GM12878 (cell line): ENCODE results near the gene MASP1. TPM values are rescaled to one million over a fixed set of nuclear protein-coding genes. Genes with fewer than 3 reads are reported as not detected.

Source experiments
- ATAC-seq: fragments of 200-7000 bp; cut with Tn5 transposase; 3 replicates; pipeline ENCODE4 v1.9.1; 2020; ENCODE audit warnings: mild to moderate bottlenecking, moderate library complexity
- BruUV-seq: library from RNA; stranded (reverse); fragments of 400-500 nt; replicated peaks from 2 replicates; lab custom pipeline; 2021; lab: Mats Ljungman, UMichigan
- CTCF ChIA-PET: fragments of 300-600 bp; sonication (Branson Sonifier 250); formaldehyde crosslinking; extraction: SDS; loops from one replicate; lab custom pipeline; 2021; ENCODE audit warnings: inconsistent platforms; lab: Yijun Ruan, JAX
- POLR2A ChIA-PET: fragments of 350-600 bp; formaldehyde crosslinking; extraction: SDS; loops from one replicate; lab custom pipeline; 2021; ENCODE audit warnings: inconsistent platforms; lab: Charles Lee
- RAD21 ChIA-PET: fragments of 300-600 bp; sonication (Branson Sonifier 250); formaldehyde crosslinking; loops from one replicate; lab custom pipeline; 2023; ENCODE audit warnings: antibody characterized with exemption; ENCODE audit not compliant: unreplicated experiment; lab: Charles Lee
- SMC1A ChIA-PET: fragments of 300-600 bp; sonication (Branson Sonifier 250); formaldehyde crosslinking; loops from one replicate; lab custom pipeline; 2023; ENCODE audit not compliant: unreplicated experiment, uncharacterized antibody; lab: Charles Lee
- DNase-seq: peaks from one replicate; pipeline ENCODE4 v3.0.0-alpha.2; 2011; ENCODE audit warnings: low read depth, low spot score
- FAIRE-seq: peaks from 3 replicates; lab custom pipeline; 2011; peaks lifted over from hg19 to GRCh38; lab: Jason Lieb, UNC
- H2AFZ ChIP-seq: 2 replicates; pipeline ENCODE4 v1.6.0; 2011; ENCODE audit warnings: low read depth, low read length, control low read depth; ENCODE audit not compliant: control insufficient read depth
- H3K27ac ChIP-seq: 2 replicates; pipeline ENCODE4 v1.5.1; 2011; ENCODE audit warnings: control low read depth; ENCODE audit not compliant: control insufficient read depth, insufficient read depth
- H3K27me3 ChIP-seq, 2 experiments: replicated peaks in 1 of 2; 2 replicates each; pipeline versions ENCODE4 v1.6.0 to v1.6.1; 2011; ENCODE audit warnings: low read length in 1 of 2; ENCODE audit not compliant: control insufficient read depth in 2 of 2, insufficient read depth in 2 of 2
- H3K36me3 ChIP-seq, 2 experiments: 2 replicates each; pipeline ENCODE4 v1.5.1; 2011; ENCODE audit warnings: low read length in 1 of 2; ENCODE audit not compliant: control insufficient read depth in 2 of 2, insufficient read depth in 2 of 2
- H3K4me1 ChIP-seq: 2 replicates; pipeline ENCODE4 v1.6.1; 2011; ENCODE audit warnings: mild to moderate bottlenecking, low read length, moderate library complexity, mixed read lengths; ENCODE audit not compliant: control insufficient read depth, insufficient read depth
- H3K4me2 ChIP-seq: 2 replicates; pipeline ENCODE4 v1.6.0; 2011; ENCODE audit warnings: control low read depth; ENCODE audit not compliant: control insufficient read depth, insufficient read depth
- H3K4me3 ChIP-seq: fragments of 200-600 bp; sonication (generic); 2 replicates; pipeline ENCODE4 v1.5.1; 2016
- H3K79me2 ChIP-seq: 2 replicates; pipeline ENCODE4 v1.6.0; 2011; ENCODE audit warnings: low read length; ENCODE audit not compliant: control insufficient read depth, insufficient read depth
- H3K9ac ChIP-seq: 2 replicates; pipeline ENCODE4 v1.8.0; 2011; ENCODE audit warnings: low read length, control low read depth, mixed read lengths; ENCODE audit not compliant: control insufficient read depth, insufficient read depth
- H3K9me3 ChIP-seq: replicated peaks from 3 replicates; pipeline ENCODE4 v1.5.1; 2011; ENCODE audit warnings: mild to moderate bottlenecking, low read length; ENCODE audit not compliant: control insufficient read depth, insufficient read depth
- H4K20me1 ChIP-seq: 2 replicates; pipeline ENCODE4 v1.6.0; 2011; ENCODE audit not compliant: control insufficient read depth, insufficient read depth
- ATF3 ChIP-seq: IDR thresholded peaks from 2 replicates; pipeline ENCODE4 v1.6.1; 2011; ENCODE audit warnings: low read depth, mild to moderate bottlenecking, low read length, moderate library complexity, borderline replicate concordance; ENCODE audit errors: extremely low read depth
- ATF7 ChIP-seq: fragments of 450-650 bp; IDR thresholded peaks from 2 replicates; pipeline ENCODE4 v1.6.1; 2016; ENCODE audit warnings: low read depth, mild to moderate bottlenecking
- FOS ChIP-seq: IDR thresholded peaks from 3 replicates; pipeline ENCODE4 v1.6.1; 2011; ENCODE audit warnings: borderline replicate concordance; ENCODE audit not compliant: insufficient read length; ENCODE audit errors: extremely low read depth
- NBN ChIP-seq: fragments of 450-650 bp; IDR thresholded peaks from 2 replicates; pipeline ENCODE4 v1.6.1; 2016
- PML ChIP-seq: IDR thresholded peaks from 2 replicates; pipeline ENCODE4 v1.6.1; 2012; ENCODE audit warnings: low read length, inconsistent platforms
- RUNX3 ChIP-seq: IDR thresholded peaks from 2 replicates; pipeline ENCODE4 v1.6.1; 2012; ENCODE audit warnings: low read length, inconsistent platforms
- SRF ChIP-seq, 2 experiments: IDR thresholded peaks; 2 replicates each; pipeline ENCODE4 v1.6.1; 2011; ENCODE audit warnings: low read depth in 2 of 2, low read length in 2 of 2, mild to moderate bottlenecking in 1 of 2, moderate library complexity in 1 of 2
- STAT1 ChIP-seq: fragments of 450-650 bp; conservative IDR thresholded peaks from 2 replicates; pipeline ENCODE4 v1.6.1; 2014; ENCODE audit warnings: antibody characterized with exemption, mild to moderate bottlenecking
- STAT3 ChIP-seq: IDR thresholded peaks from 2 replicates; pipeline ENCODE4 v1.6.1; 2011; ENCODE audit warnings: low read depth, low read length, improper control_type of control experiment
- SUZ12 ChIP-seq: fragments of 200-600 bp; sonication (generic); IDR thresholded peaks from one replicate; pipeline ENCODE4 v1.6.1; 2018; ENCODE audit warnings: antibody characterized with exemption, mild to moderate bottlenecking; ENCODE audit not compliant: unreplicated experiment
- TARDBP ChIP-seq: IDR thresholded peaks from 2 replicates; pipeline ENCODE4 v1.6.1; 2016; ENCODE audit warnings: borderline replicate concordance
- ZNF687 ChIP-seq: fragments of 450-650 bp; IDR thresholded peaks from 2 replicates; pipeline ENCODE4 v1.6.1; 2017; ENCODE audit warnings: mild to moderate bottlenecking, moderate library complexity
- WGBS: methylation state at CpG from one replicate; pipeline ENCODE4 v1.1.6; 2016; ENCODE audit warnings: low lambda C conversion rate; ENCODE audit not compliant: insufficient replicate concordance, insufficient coverage; ENCODE audit errors: missing lambda C conversion rate; 5-methylcytosine and 5-hydroxymethylcytosine counted together
- in situ Hi-C: fragments of 300-500 bp; cut with MboI; formaldehyde crosslinking; loops from 9 replicates; pipeline ENCODE4 v1.14.3; 2018; ENCODE audit warnings: mixed read lengths
- intact Hi-C: fragments of 100-400 bp; cut with micrococcal nuclease; formaldehyde crosslinking; loops from one replicate; pipeline ENCODE4 v1.14.2; 2022; ENCODE audit not compliant: unreplicated experiment
- polyA plus RNA-seq, 11 experiments: library from polyadenylated mRNA; depleted of rRNA in 4 of 11; unstranded in 6 of 11; stranded (reverse) in 5 of 11; fragments of >200 nt; fragmentation: Nextera tagmentation in 4 of 11; fragmentation: Illumina TruSeq in 1 of 11; extraction: Ambion mirVana in 4 of 11; extraction: Trizol in 1 of 11; gene quantifications; 1 replicate in 1 of 11; 2 replicates in 10 of 11; pipeline versions ENCODE4 v1.2.1 to v1.2.3, GENCODE V29; 2011 to 2016; ENCODE audit warnings: inconsistent platforms in 2 of 11, missing spikeins in 2 of 11, low read depth in 1 of 11
- total RNA-seq, 4 experiments: library from RNA; depleted of rRNA in 3 of 4; stranded (reverse); fragments of >200 nt in 3 of 4; fragmentation: Illumina TruSeq in 1 of 4; extraction: Trizol in 1 of 4; gene quantifications; 2 replicates each; pipeline versions ENCODE4 v1.2.1 to v1.2.3, GENCODE V29; 2013 to 2021

MASP1 gene
- total and polyA plus RNA-seq, 10 of the 15 experiments (the other 5 are each of a cell fraction or from before 2014, with no cell fraction given): 0.05 TPM; not detected in 9

- intact Hi-C loops: no loop called here
- TF ChIP-seq TARDBP: no peak
- no peak for TF ChIP-seq STAT3
- TF ChIP-seq ATF3: no peak
- no peak for TF ChIP-seq STAT1
- TF ChIP-seq NBN: no peak
- no peak for TF ChIP-seq RUNX3
- TF ChIP-seq ATF7: no peak
- no peak for TF ChIP-seq SRF (IDR thresholded peaks at IDR 0.05; ENCODE audit: low read depth in 2 of 2, low read length in 2 of 2)
- no peak for TF ChIP-seq FOS
- no peak for TF ChIP-seq SUZ12
- no peak for TF ChIP-seq ZNF687
- no peak for TF ChIP-seq PML
- no peak overlapping the region for H3K4me3 ChIP-seq
- DNase-seq (no peak), FAIRE-seq (no peak), ATAC-seq (no peak)
- no peaks in the 10 kb centered on the region for H3K9me3 ChIP-seq
- in situ Hi-C loops: loop anchor here (5.0 kb wide), 2 partner anchors 366 to 401 kb away; no protein-coding TSS in a partner anchor
- 19% methylated on average over 5 of the region's 5 CpGs for WGBS
- no peak overlapping the region for H3K27ac ChIP-seq
- SMC1A ChIA-PET: interaction anchor here (1.5 to 10.5 kb wide), 3 partner anchors 9 to 364 kb away, joined by 4 to 231 read pairs (median 32); no protein-coding TSS in a partner anchor
- no peaks in the 10 kb centered on the region for H3K4me1 ChIP-seq
- no peak overlapping the region for H3K4me2 ChIP-seq
- no peaks in the 10 kb centered on the region for H4K20me1 ChIP-seq
- no peaks in the 10 kb centered on the region for H3K36me3 ChIP-seq
- H3K27me3 ChIP-seq: peaks cover 1 to 3% of the 10 kb centered on the region in 2 experiments; a peak in 3 of 4 replicates
- POLR2A ChIA-PET: no interaction called here
- no peak overlapping the region for H2AFZ ChIP-seq
- CTCF ChIA-PET: interaction anchor here (1.5 to 12.2 kb wide), 7 partner anchors 9 to 399 kb away, joined by 3 to 519 read pairs (median 38); partner anchors contain the start of gene SST
- BruUV-seq: no TSS peak
- no peaks in the 10 kb centered on the region for H3K79me2 ChIP-seq
- H3K9ac ChIP-seq: no peak overlapping the region
- RAD21 ChIA-PET: interaction anchor here (1.3 to 8.5 kb wide), 2 partner anchors 96 to 363 kb away, joined by 4 to 219 read pairs; no protein-coding TSS in a partner anchor
Observed at GRCh38 chr3:187315872-187316271, 24.3 kb upstream of the MASP1 start.
